H9 (cell line): ENCODE measurements around the gene CYTL1. TPM values are rescaled to one million over a fixed set of nuclear protein-coding genes. Genes with fewer than 3 reads are reported as not detected.

Source experiments
- DNase-seq: peaks from one replicate; pipeline ENCODE4 v3.0.0-alpha.2; 2017
- H2AFZ ChIP-seq: one replicate; pipeline ENCODE4 v1.6.1; 2013; ENCODE audit warnings: mild to moderate bottlenecking, low read length, control low read depth, moderate library complexity
- H2AK5ac ChIP-seq: 2 replicates; pipeline ENCODE4 v1.6.1; 2013; ENCODE audit warnings: low read length, control low read depth, mixed read lengths; ENCODE audit not compliant: insufficient read length
- H2BK120ac ChIP-seq: one replicate; pipeline ENCODE4 v1.6.1; 2013; ENCODE audit warnings: low read depth, mild to moderate bottlenecking, low read length, control low read depth, inconsistent platforms; ENCODE audit not compliant: poor library complexity, severe bottlenecking
- H2BK12ac ChIP-seq: 2 replicates; pipeline ENCODE4 v1.6.1; 2013; ENCODE audit warnings: low read length, control low read depth, mixed read lengths, low read depth; ENCODE audit not compliant: insufficient read length
- H2BK15ac ChIP-seq: 2 replicates; pipeline ENCODE4 v1.6.1; 2013; ENCODE audit warnings: low read depth, low read length, control low read depth
- H2BK20ac ChIP-seq: one replicate; pipeline ENCODE4 v1.6.1; 2013; ENCODE audit warnings: low read depth, mild to moderate bottlenecking, low read length, control low read depth, inconsistent platforms; ENCODE audit not compliant: poor library complexity, severe bottlenecking
- H2BK5ac ChIP-seq: 2 replicates; pipeline ENCODE4 v1.6.1; 2013; ENCODE audit warnings: low read length, control low read depth, mixed read lengths; ENCODE audit not compliant: insufficient read length
- H3K14ac ChIP-seq: 2 replicates; pipeline ENCODE4 v1.6.1; 2013; ENCODE audit warnings: low read length, control low read depth; ENCODE audit not compliant: insufficient read depth
- H3K18ac ChIP-seq: 2 replicates; pipeline ENCODE4 v1.6.1; 2013; ENCODE audit warnings: low read depth, mild to moderate bottlenecking, mixed read lengths, low read length, control low read depth; ENCODE audit not compliant: insufficient read length
- H3K23ac ChIP-seq: 2 replicates; pipeline ENCODE4 v1.6.1; 2013; ENCODE audit warnings: low read length, control low read depth, mixed read lengths, low read depth; ENCODE audit not compliant: insufficient read length
- H3K23me2 ChIP-seq: 2 replicates; pipeline ENCODE4 v1.6.1; 2013; ENCODE audit warnings: low read depth, mild to moderate bottlenecking, mixed read lengths, low read length, control low read depth; ENCODE audit not compliant: insufficient read length, poor library complexity, severe bottlenecking
- H3K27ac ChIP-seq: 2 replicates; pipeline ENCODE4 v1.5.1; 2013; ENCODE audit warnings: low read length, control low read depth, mixed read lengths, low read depth; ENCODE audit not compliant: insufficient read length
- H3K27me3 ChIP-seq: 2 replicates; pipeline ENCODE4 v1.6.1; 2013; ENCODE audit warnings: low read length, control low read depth, inconsistent platforms; ENCODE audit not compliant: insufficient read depth
- H3K4ac ChIP-seq: 2 replicates; pipeline ENCODE4 v1.6.1; 2013; ENCODE audit warnings: low read depth, mild to moderate bottlenecking, control low read depth, inconsistent platforms, low read length, moderate library complexity
- H3K4me1 ChIP-seq: 2 replicates; pipeline ENCODE4 v1.6.1; 2013; ENCODE audit warnings: low read length, control low read depth, inconsistent platforms; ENCODE audit not compliant: insufficient read depth
- H3K4me2 ChIP-seq: 2 replicates; pipeline ENCODE4 v1.6.1; 2013; ENCODE audit warnings: low read length, control low read depth, mixed read lengths; ENCODE audit not compliant: insufficient read length, insufficient read depth
- H3K56ac ChIP-seq: 2 replicates; pipeline ENCODE4 v1.6.1; 2013; ENCODE audit warnings: low read depth, mild to moderate bottlenecking, mixed read lengths, low read length, control low read depth; ENCODE audit not compliant: insufficient read length
- H3K79me1 ChIP-seq: 2 replicates; pipeline ENCODE4 v1.6.1; 2013; ENCODE audit warnings: low read depth, mild to moderate bottlenecking, moderate library complexity, low read length, control low read depth, inconsistent platforms; ENCODE audit not compliant: insufficient read depth, poor library complexity, severe bottlenecking
- H3K79me2 ChIP-seq: 2 replicates; pipeline ENCODE4 v1.6.1; 2013; ENCODE audit warnings: low read length, control low read depth, inconsistent platforms; ENCODE audit not compliant: insufficient read depth
- H3K9ac ChIP-seq: 2 replicates; pipeline ENCODE4 v1.6.1; 2013; ENCODE audit warnings: low read length, control low read depth, mixed read lengths; ENCODE audit not compliant: insufficient read length; ENCODE audit errors: extremely low read depth
- H3K9me3 ChIP-seq: one replicate; pipeline ENCODE4 v1.6.1; 2013; ENCODE audit warnings: low read depth, low read length, inconsistent platforms; ENCODE audit not compliant: control insufficient read depth
- H3T11ph ChIP-seq: one replicate; pipeline ENCODE4 v1.6.1; 2013; ENCODE audit warnings: mild to moderate bottlenecking, low read length, control low read depth, inconsistent platforms
- H4K20me1 ChIP-seq: one replicate; pipeline ENCODE4 v1.6.1; 2013; ENCODE audit not compliant: control insufficient read depth, insufficient read length, insufficient read depth
- H4K5ac ChIP-seq: 2 replicates; pipeline ENCODE4 v1.6.1; 2013; ENCODE audit warnings: low read depth, mild to moderate bottlenecking, mixed read lengths, low read length, control low read depth; ENCODE audit not compliant: insufficient read length
- H4K8ac ChIP-seq: replicated peaks from 2 replicates; pipeline ENCODE4 v1.6.1; 2013; ENCODE audit warnings: low read length, control low read depth, mixed read lengths, low read depth; ENCODE audit not compliant: insufficient read length
- H4K91ac ChIP-seq: 2 replicates; pipeline ENCODE4 v1.6.1; 2013; ENCODE audit warnings: low read depth, mild to moderate bottlenecking, moderate library complexity, mixed read lengths, low read length, control low read depth; ENCODE audit not compliant: insufficient read length
- H3K27ac Mint-ChIP-seq, 3 experiments: 2 replicates in 2 of 3; 3 replicates in 1 of 3; pipeline ENCODE4 v1.8.0; 2020 to 2021; ENCODE audit warnings: mixed read lengths in 3 of 3, mild to moderate bottlenecking in 1 of 3, moderate library complexity in 1 of 3
- H3K27me3 Mint-ChIP-seq: 2 replicates; pipeline ENCODE4 v1.8.0; 2021; ENCODE audit warnings: low read depth, mild to moderate bottlenecking, moderate library complexity, mixed read lengths
- H3K36me3 Mint-ChIP-seq, 3 experiments: 2 replicates in 2 of 3; 3 replicates in 1 of 3; pipeline ENCODE4 v1.8.0; 2020 to 2021; ENCODE audit warnings: low read depth in 3 of 3, mixed read lengths in 3 of 3; ENCODE audit not compliant: insufficient read depth in 1 of 3
- H3K4me1 Mint-ChIP-seq, 2 experiments: 2 replicates each; pipeline ENCODE4 v1.8.0; 2020; ENCODE audit warnings: mixed read lengths in 2 of 2
- H3K4me3 Mint-ChIP-seq, 2 experiments: 2 replicates in 1 of 2; 3 replicates in 1 of 2; pipeline ENCODE4 v1.8.0; 2020 to 2021; ENCODE audit warnings: mild to moderate bottlenecking in 2 of 2, mixed read lengths in 2 of 2, moderate library complexity in 1 of 2
- H3K9me3 Mint-ChIP-seq, 2 experiments: 2 replicates in 1 of 2; 3 replicates in 1 of 2; pipeline ENCODE4 v1.8.0; 2020; ENCODE audit warnings: mild to moderate bottlenecking in 2 of 2, mixed read lengths in 2 of 2, moderate library complexity in 1 of 2
- CTCF ChIP-seq: fragments of 200-600 bp; sonication (generic); conservative IDR thresholded peaks from 3 replicates; pipeline ENCODE4 v1.8.0; 2021; ENCODE audit warnings: antibody characterized with exemption, mild to moderate bottlenecking
- WGBS: extraction: QIAGEN DNeasy Blood & Tissue Kit; methylation state at CpG from one replicate; pipeline ENCODE4 v1.1.7; 2013; ENCODE audit warnings: missing lambda C conversion rate, low lambda C conversion rate, mixed read lengths; ENCODE audit not compliant: insufficient read length; ENCODE audit errors: extremely low coverage; 5-methylcytosine and 5-hydroxymethylcytosine counted together
- total RNA-seq: library from RNA; stranded (reverse); gene quantifications from 2 replicates; pipeline ENCODE4 v1.2.1, GENCODE V29; 2021

CYTL1 gene
- total RNA-seq, 1 experiment from 2014 or later, result 1.7 TPM

GRCh38 chr4:4985036-4985435 is 34.2 kb downstream of the CYTL1 start:
- peaks cover 7% of the 10 kb centered on the region for H3K27me3 Mint-ChIP-seq
- Histone ChIP-seq H3K27ac (no peak overlapping the region), H3K18ac (no peak overlapping the region), H3K4ac (no peak overlapping the region), H3K23me2 (no peaks in the 10 kb centered on the region), H2AFZ (no peak overlapping the region), H3K4me1 (no peaks in the 10 kb centered on the region), H3K14ac (no peak overlapping the region), H4K5ac (no peak overlapping the region), H2BK12ac (no peak overlapping the region), H3K56ac (no peak overlapping the region), H4K8ac (no peak overlapping the region), H3K9ac (no peak overlapping the region), H2AK5ac (no peak overlapping the region), H2BK20ac (no peak overlapping the region), H3K79me2 (no peaks in the 10 kb centered on the region), H3K23ac (no peak overlapping the region), H2BK5ac (no peak overlapping the region), H3K4me2 (no peak overlapping the region), H2BK15ac (no peak overlapping the region), H4K20me1 (no peaks in the 10 kb centered on the region), H3K27me3 (no peaks in the 10 kb centered on the region), H3K9me3 (no peaks in the 10 kb centered on the region), H2BK120ac (no peak overlapping the region), H4K91ac (no peak overlapping the region), H3T11ph (no peak overlapping the region), H3K79me1 (no peaks in the 10 kb centered on the region)
- WGBS, result no CpG with 5 or more reads among the region's 2 CpGs
- no peaks in the 10 kb centered on the region for H3K9me3 Mint-ChIP-seq
- H3K27ac Mint-ChIP-seq, result no peak overlapping the region
- no peak for TF ChIP-seq CTCF
- no peaks in the 10 kb centered on the region; a peak in 1 of 7 replicates for H3K36me3 Mint-ChIP-seq
- H3K4me3 Mint-ChIP-seq, result no peak overlapping the region
- DNase-seq, result no peak
- peaks cover 6 to 11% of the 10 kb centered on the region in 2 experiments; a peak in 3 of 4 replicates for H3K4me1 Mint-ChIP-seq
